Testis (tissue), 2 donors: ENCODE results near the gene FUS.

Experiments
- POLR2A ChIP-seq: fragments of 450-650 bp; IDR thresholded peaks from one replicate; pipeline ENCODE4 v1.6.1; 2017; ENCODE audit warnings: antibody characterized with exemption, mild to moderate bottlenecking, moderate library complexity
- TF ChIP-seq, protein P1 (sequence below), 3 experiments: fragments of 450-650 bp in 2 of 3; fragments of 200-600 bp in 1 of 3; sonication (generic) in 1 of 3; IDR thresholded peaks; one replicate each; pipeline ENCODE4 v1.5.1; 2016 to 2019; ENCODE audit warnings: antibody characterized with exemption in 3 of 3, mild to moderate bottlenecking in 2 of 3, moderate library complexity in 1 of 3

DNA sequence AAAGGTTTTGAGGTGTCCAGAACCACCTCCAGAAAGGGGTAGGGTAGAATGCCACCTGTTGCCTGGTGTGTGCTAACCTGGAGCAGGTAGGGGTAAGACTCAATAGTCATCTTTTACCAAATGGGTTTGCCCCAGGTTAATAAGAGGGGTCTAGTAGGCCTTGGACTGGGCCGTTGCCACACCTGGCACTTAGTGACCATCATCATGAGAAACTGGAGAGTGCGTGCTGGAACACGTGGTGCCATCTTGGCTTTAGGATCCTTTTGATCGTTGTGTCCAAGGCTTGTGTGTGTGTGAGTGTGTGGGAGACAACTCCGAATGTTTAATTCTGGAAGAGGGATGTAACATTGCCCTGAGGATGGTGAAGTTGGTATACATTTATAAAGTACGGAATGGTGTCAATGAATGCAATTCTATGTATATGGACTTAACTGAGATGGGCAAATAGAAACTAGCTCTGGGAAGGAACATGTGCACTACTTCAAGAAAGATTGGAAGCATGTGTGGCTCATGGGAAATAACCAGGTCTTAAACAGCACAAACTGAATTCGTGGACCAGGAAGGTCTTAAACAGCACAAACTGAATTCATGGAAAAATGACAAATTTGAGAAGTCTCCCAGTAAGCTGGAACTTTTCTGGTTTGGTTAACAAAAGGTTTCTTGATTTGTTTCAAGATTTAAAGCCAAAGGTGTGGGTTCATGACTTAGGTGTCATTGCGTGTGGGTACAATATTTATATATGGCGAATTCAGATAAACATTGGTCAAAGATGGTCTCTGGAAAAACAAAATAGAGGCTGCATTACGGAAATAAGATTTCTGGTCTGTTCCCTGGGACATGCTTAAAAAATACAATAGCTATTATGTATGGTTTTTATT, 7.2 kb downstream of the FUS start:
- no peak for TF ChIP-seq POLR2A
- TF ChIP-seq, protein P1, sequence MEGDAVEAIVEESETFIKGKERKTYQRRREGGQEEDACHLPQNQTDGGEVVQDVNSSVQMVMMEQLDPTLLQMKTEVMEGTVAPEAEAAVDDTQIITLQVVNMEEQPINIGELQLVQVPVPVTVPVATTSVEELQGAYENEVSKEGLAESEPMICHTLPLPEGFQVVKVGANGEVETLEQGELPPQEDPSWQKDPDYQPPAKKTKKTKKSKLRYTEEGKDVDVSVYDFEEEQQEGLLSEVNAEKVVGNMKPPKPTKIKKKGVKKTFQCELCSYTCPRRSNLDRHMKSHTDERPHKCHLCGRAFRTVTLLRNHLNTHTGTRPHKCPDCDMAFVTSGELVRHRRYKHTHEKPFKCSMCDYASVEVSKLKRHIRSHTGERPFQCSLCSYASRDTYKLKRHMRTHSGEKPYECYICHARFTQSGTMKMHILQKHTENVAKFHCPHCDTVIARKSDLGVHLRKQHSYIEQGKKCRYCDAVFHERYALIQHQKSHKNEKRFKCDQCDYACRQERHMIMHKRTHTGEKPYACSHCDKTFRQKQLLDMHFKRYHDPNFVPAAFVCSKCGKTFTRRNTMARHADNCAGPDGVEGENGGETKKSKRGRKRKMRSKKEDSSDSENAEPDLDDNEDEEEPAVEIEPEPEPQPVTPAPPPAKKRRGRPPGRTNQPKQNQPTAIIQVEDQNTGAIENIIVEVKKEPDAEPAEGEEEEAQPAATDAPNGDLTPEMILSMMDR (IDR thresholded peaks at IDR 0.05), result no peak
